ENCODE data around the gene BDNF.

The BDNF gene

DNA sequence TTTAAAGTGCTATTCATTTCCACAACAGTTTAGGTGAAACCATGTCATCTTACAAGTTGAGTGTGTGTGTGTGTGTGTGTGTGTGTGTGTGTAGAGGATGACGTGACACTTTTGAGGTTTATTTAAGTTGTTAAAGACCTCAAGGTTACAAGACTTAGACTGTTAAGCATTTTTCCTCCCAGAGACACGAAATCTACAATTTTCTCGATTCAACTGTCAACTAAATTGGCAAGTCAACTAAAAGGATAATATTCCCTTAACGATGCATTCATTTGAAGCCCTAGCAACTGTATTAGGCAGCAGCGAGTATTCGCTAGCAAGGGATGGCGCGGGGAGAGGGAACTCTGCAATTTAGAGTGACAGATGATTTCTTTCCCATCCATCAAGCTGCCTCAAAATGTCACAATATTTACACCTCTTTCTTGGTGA, 17.6 kb upstream of the BDNF start:
- H3K27me3 Mint-ChIP-seq = peaks cover 70% of the 10 kb centered on the region
- no peak overlapping the region for H3K4me3 Mint-ChIP-seq

GRCh38 chr11:27717377-27717776, 17.1 kb upstream of the BDNF start:
- Mint-ChIP-seq H3K36me3 (ENCODE audit: low read depth) (peaks cover 4% of the 10 kb centered on the region), H3K27ac (no peak overlapping the region), H3K27me3 (peaks cover 70% of the 10 kb centered on the region), H3K4me1 (ENCODE audit: low read depth) (peaks cover 8% of the 10 kb centered on the region), H3K4me3 (no peak overlapping the region), H3K9me3 (peaks cover 11% of the 10 kb centered on the region)

More for the DNA sequence above, 17.6 kb upstream of the BDNF start:
- peaks cover 4% of the 10 kb centered on the region for H3K36me3 Mint-ChIP-seq (ENCODE audit: low read depth)
- peaks cover 8% of the 10 kb centered on the region for H3K4me1 Mint-ChIP-seq (ENCODE audit: low read depth)
- peaks cover 11% of the 10 kb centered on the region for H3K9me3 Mint-ChIP-seq
- no peak overlapping the region for H3K27ac Mint-ChIP-seq

- Mint-ChIP-seq H3K36me3 (ENCODE audit: low read depth) (peaks cover 4% of the 10 kb centered on the region), H3K4me3 (no peak overlapping the region), H3K27me3 (peaks cover 67% of the 10 kb centered on the region), H3K4me1 (ENCODE audit: low read depth) (peaks cover 4% of the 10 kb centered on the region), H3K9me3 (peaks cover 11% of the 10 kb centered on the region), H3K27ac (no peak overlapping the region)
These were observed 16.6 kb upstream of the BDNF start for GRCh38 chr11:27716835-27717234.

DNA sequence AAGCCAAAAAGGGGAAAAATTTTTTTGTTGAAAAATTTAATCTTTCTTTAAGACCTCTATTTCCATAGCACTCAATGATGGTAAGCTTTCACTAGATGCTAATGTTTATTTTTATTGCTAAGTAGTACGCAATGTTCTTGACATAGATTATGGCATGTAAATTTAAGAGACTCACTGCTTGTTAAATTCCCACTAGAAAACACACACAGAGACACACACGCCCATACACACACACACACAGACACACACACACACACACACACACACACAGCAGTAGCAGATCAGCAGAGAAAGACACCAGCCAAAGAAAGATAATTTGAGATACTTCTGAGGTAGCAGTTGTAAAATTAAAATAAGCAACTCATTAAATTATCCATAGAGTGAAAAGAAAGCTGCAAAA, 16.0 kb upstream of the BDNF start:
- peaks cover 67% of the 10 kb centered on the region for H3K27me3 Mint-ChIP-seq
- H3K27ac Mint-ChIP-seq = no peak overlapping the region
- H3K4me3 Mint-ChIP-seq = no peak overlapping the region
- peaks cover 4% of the 10 kb centered on the region for H3K36me3 Mint-ChIP-seq (ENCODE audit: low read depth)
- peaks cover 9% of the 10 kb centered on the region for H3K9me3 Mint-ChIP-seq
- peaks cover 4% of the 10 kb centered on the region for H3K4me1 Mint-ChIP-seq (ENCODE audit: low read depth)

DNA sequence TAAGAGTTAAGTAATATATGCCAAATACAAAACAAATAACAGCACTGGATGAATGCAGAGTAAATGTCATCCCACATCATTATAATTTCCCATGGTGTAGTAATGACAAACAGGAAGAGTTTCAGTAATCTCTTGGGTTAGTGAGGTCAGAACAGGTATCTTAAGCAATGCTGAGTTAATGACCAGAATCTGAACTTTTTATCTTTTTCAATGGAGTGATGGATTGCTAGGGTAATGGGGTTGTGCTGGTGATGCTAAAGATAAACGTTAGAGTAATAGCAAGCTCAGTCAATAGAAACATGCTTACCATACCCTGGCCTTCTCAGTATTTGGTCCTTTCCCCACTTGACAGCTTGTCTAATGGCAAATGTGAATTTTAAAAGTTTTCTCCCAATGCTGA, 11.5 kb upstream of the BDNF start:
- H3K27me3 Mint-ChIP-seq = peaks cover 42% of the 10 kb centered on the region
- no peaks in the 10 kb centered on the region for H3K36me3 Mint-ChIP-seq (ENCODE audit: low read depth)
- H3K4me3 Mint-ChIP-seq = no peak overlapping the region
- no peak overlapping the region for H3K27ac Mint-ChIP-seq
- no peaks in the 10 kb centered on the region for H3K4me1 Mint-ChIP-seq (ENCODE audit: low read depth)
- H3K9me3 Mint-ChIP-seq = no peaks in the 10 kb centered on the region

DNA sequence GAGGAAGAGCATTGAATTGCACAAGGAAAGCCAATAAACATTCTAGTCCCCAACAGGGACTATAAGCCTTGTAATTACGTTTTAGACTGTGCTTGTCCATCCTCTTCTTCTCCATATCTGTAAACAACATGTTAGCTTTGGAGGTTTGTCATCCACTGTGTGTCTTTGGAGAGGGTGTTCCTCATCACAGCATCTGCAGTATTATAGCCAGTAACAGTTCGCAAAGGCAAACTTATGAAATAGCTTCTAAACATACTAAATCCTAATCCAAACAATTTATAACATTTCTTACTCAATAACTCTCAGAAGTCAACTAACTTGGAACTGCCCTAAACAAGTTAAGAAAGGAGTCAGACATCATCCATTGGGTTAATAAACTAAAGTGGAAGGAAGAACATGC, 10.3 kb upstream of the BDNF start:
- no peak overlapping the region for H3K4me3 Mint-ChIP-seq

GRCh38 chr11:27707676-27708075, 7.4 kb upstream of the BDNF start:
- H3K9me3 Mint-ChIP-seq = no peaks in the 10 kb centered on the region
- no peaks in the 10 kb centered on the region for H3K4me1 Mint-ChIP-seq (ENCODE audit: low read depth)
- H3K27ac Mint-ChIP-seq = no peak overlapping the region
- no peak overlapping the region for H3K4me3 Mint-ChIP-seq
- H3K36me3 Mint-ChIP-seq (ENCODE audit: low read depth) = no peaks in the 10 kb centered on the region
- peaks cover 46% of the 10 kb centered on the region for H3K27me3 Mint-ChIP-seq

More for the DNA sequence above, 10.3 kb upstream of the BDNF start:
- no peaks in the 10 kb centered on the region for H3K36me3 Mint-ChIP-seq (ENCODE audit: low read depth)
- no peak overlapping the region for H3K27ac Mint-ChIP-seq
- H3K4me1 Mint-ChIP-seq (ENCODE audit: low read depth) = no peaks in the 10 kb centered on the region
- H3K27me3 Mint-ChIP-seq = peaks cover 42% of the 10 kb centered on the region
- no peaks in the 10 kb centered on the region for H3K9me3 Mint-ChIP-seq

GRCh38 chr11:27705873-27706820, 5.9 kb upstream of the BDNF start:
- Mint-ChIP-seq H3K27me3 (peaks cover 52% of the 10 kb centered on the region), H3K9me3 (no peaks in the 10 kb centered on the region), H3K27ac (no peak overlapping the region), H3K4me1 (ENCODE audit: low read depth) (peaks cover 5% of the 10 kb centered on the region), H3K4me3 (no peak overlapping the region), H3K36me3 (ENCODE audit: low read depth) (no peaks in the 10 kb centered on the region)

DNA sequence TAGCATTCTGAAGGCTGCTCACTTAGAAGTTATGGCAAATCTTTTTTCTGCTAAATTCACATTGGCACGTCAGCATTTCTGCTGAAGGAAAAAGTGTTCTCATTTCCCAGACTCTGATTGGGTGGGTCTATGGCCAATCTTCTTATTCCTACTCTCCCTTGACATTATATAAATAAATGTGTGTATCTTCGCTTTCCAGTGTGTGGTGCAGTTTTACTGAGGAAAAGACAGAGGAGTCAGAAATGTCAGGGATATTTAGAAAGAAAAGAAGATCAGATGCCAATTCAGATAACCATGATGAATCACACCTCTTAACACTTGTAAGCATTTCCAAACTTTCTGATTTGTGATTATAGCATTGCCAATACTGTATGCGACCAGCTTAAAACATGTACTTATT, 3.2 kb upstream of the BDNF start:
- Mint-ChIP-seq H3K27ac (no peak overlapping the region), H3K4me1 (ENCODE audit: low read depth) (peaks cover 25% of the 10 kb centered on the region), H3K4me3 (no peak overlapping the region), H3K27me3 (peaks cover 72% of the 10 kb centered on the region), H3K36me3 (ENCODE audit: low read depth) (no peaks in the 10 kb centered on the region), H3K9me3 (no peaks in the 10 kb centered on the region)

- Mint-ChIP-seq H3K4me3 (no peak overlapping the region), H3K4me1 (ENCODE audit: low read depth) (peaks cover 25% of the 10 kb centered on the region), H3K9me3 (no peaks in the 10 kb centered on the region), H3K27ac (no peak overlapping the region), H3K36me3 (ENCODE audit: low read depth) (no peaks in the 10 kb centered on the region), H3K27me3 (peaks cover 75% of the 10 kb centered on the region)
These were observed 2.6 kb upstream of the BDNF start for GRCh38 chr11:27702811-27703210.

DNA sequence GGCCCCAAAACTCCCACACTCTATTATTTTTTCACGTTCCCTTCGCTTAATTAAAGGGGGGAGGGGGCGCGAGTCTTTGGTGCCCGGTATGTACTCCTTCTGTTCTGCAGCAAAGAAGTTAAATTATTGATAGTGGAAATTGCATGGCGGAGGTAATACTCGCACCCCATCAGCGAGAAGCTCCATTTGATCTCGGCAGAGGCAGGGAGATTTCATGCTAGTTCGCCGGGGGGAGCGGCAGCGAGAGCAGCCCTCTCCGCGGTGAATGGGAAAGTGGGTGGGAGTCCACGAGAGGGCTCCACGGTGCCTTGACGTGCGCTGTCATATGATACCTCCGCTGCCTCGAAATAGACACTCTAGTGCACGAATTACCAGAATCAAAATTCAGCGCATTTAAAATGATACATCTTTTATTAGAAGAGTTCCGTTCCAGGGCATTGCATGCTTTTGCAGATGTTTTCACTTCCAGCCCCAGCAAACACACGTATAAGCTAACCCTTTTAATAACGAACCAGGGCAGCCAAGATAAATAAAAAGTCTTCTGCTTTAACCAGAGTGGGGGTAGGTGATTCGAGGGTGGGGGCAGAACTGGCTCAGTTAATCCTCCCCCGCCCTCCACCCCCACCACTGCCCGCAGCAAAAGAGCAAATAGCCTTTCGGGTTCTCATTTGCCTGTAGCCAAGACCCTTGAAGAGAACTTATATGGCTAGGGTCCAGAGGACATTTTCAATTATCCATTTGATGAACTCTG, 1.3 kb upstream of the BDNF start:
- no peaks in the 10 kb centered on the region for H3K9me3 Mint-ChIP-seq
- H3K36me3 Mint-ChIP-seq (ENCODE audit: low read depth) = no peaks in the 10 kb centered on the region
- H3K4me1 Mint-ChIP-seq (ENCODE audit: low read depth) = peaks cover 25% of the 10 kb centered on the region
- H3K27me3 Mint-ChIP-seq = peaks cover 78% of the 10 kb centered on the region
- no peak overlapping the region for H3K27ac Mint-ChIP-seq
- H3K4me3 Mint-ChIP-seq = peak overlapping the region; percentile 80

GRCh38 chr11:27699926-27700350, 317 bp downstream of the BDNF start:
- Mint-ChIP-seq H3K4me3 (no peak overlapping the region), H3K27ac (no peak overlapping the region), H3K27me3 (peaks cover 80% of the 10 kb centered on the region), H3K4me1 (ENCODE audit: low read depth) (peaks cover 25% of the 10 kb centered on the region), H3K9me3 (no peaks in the 10 kb centered on the region), H3K36me3 (ENCODE audit: low read depth) (no peaks in the 10 kb centered on the region)

GRCh38 chr11:27699242-27699925, 871 bp downstream of the BDNF start:
- Mint-ChIP-seq H3K4me3 (peak overlapping the region; percentile 41), H3K4me1 (ENCODE audit: low read depth) (peaks cover 25% of the 10 kb centered on the region), H3K36me3 (ENCODE audit: low read depth) (no peaks in the 10 kb centered on the region), H3K9me3 (no peaks in the 10 kb centered on the region), H3K27me3 (peaks cover 80% of the 10 kb centered on the region), H3K27ac (no peak overlapping the region)

DNA sequence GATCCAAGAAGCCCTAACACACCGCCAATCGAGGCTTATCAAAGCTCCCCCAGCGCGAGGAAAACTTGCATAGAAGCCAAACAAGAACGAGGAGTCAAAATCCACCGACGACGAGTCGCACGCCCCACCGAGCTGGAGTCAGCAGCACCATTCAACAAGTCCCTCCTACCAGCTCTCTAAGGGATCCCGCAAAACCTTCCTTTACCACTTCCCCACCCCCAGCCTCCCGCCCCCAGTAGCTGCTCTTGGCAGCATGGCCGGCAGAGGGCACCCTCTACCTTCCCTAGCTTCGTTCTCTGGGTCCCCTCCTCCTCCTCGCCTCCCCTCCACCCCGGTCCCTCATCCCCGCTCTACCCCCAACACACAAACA, 1.4 kb downstream of the BDNF start:
- peaks cover 81% of the 10 kb centered on the region for H3K27me3 Mint-ChIP-seq
- H3K4me3 Mint-ChIP-seq = peak overlapping the region; percentile 41
- H3K36me3 Mint-ChIP-seq (ENCODE audit: low read depth) = no peaks in the 10 kb centered on the region
- peaks cover 25% of the 10 kb centered on the region for H3K4me1 Mint-ChIP-seq (ENCODE audit: low read depth)
- H3K9me3 Mint-ChIP-seq = no peaks in the 10 kb centered on the region
- H3K27ac Mint-ChIP-seq = no peak overlapping the region

Measured in stimulated activated naive CD8-positive, alpha-beta T cell treated with anti-CD3 and anti-CD28 coated beads, Interleukin-15, Interleukin-2, amounts not matched to agents 100 ng/mL and 50 ng/mL, for 24 hours (primary cell).